HG03280 (cell line): ENCODE measurements around the gene CEP78.

Experiments
- ATAC-seq: cut with Tn5 transposase; IDR thresholded peaks from one replicate; pipeline ENCODE4 v1.9.1; 2021; ENCODE audit warnings: mild to moderate bottlenecking, moderate library complexity; ENCODE audit not compliant: unreplicated experiment

Gene CEP78

GRCh38 chr9:78306222-78307076 lies 70.6 kb downstream of the CEP78 start:
- no peak for ATAC-seq

GRCh38 chr9:78307360-78307759 lies 71.5 kb downstream of the CEP78 start:
- ATAC-seq: no peak

GRCh38 chr9:78309066-78309465 lies 73.2 kb downstream of the CEP78 start:
- ATAC-seq: no peak

- ATAC-seq: no peak
Measured at GRCh38 chr9:78311075-78311474, 75.2 kb downstream of the CEP78 start.

GRCh38 chr9:78311886-78312524 lies 76.1 kb downstream of the CEP78 start:
- ATAC-seq: no peak

GRCh38 chr9:78314550-78314949 lies 78.7 kb downstream of the CEP78 start:
- no peak for ATAC-seq

- ATAC-seq: no peak
Measured at GRCh38 chr9:78314953-78315870, 79.3 kb downstream of the CEP78 start.

- ATAC-seq: no peak
Measured at GRCh38 chr9:78316166-78316892, 80.5 kb downstream of the CEP78 start.

GRCh38 chr9:78319197-78320029 lies 83.5 kb downstream of the CEP78 start:
- ATAC-seq: no peak

- no peak for ATAC-seq
Measured at GRCh38 chr9:78320030-78320693, 84.3 kb downstream of the CEP78 start.

GRCh38 chr9:78320875-78321496 lies 85.1 kb downstream of the CEP78 start:
- ATAC-seq: no peak

GRCh38 chr9:78321505-78321904 lies 85.6 kb downstream of the CEP78 start:
- no peak for ATAC-seq

- no peak for ATAC-seq
Measured at GRCh38 chr9:78324068-78324650, 88.3 kb downstream of the CEP78 start.

- no peak for ATAC-seq
Measured at GRCh38 chr9:78324682-78325081, 88.8 kb downstream of the CEP78 start.

- no peak for ATAC-seq
Measured at GRCh38 chr9:78325343-78325742, 89.5 kb downstream of the CEP78 start.

- no peak for ATAC-seq
Measured at GRCh38 chr9:78325846-78326360, 90.0 kb downstream of the CEP78 start.

- ATAC-seq: no peak
Measured at GRCh38 chr9:78326564-78326963, 90.7 kb downstream of the CEP78 start.
